GM12878 (cell line): Measurements from ENCODE around the gene SLC25A44. TPM values are rescaled to one million over a fixed set of nuclear protein-coding genes. Genes with fewer than 3 reads are reported as not detected.

Source experiments
- ATAC-seq: fragments of 200-7000 bp; cut with Tn5 transposase; 3 replicates; pipeline ENCODE4 v1.9.1; 2020; ENCODE audit warnings: mild to moderate bottlenecking, moderate library complexity
- BruUV-seq: library from RNA; stranded (reverse); fragments of 400-500 nt; replicated peaks from 2 replicates; lab custom pipeline; 2021; lab: Mats Ljungman, UMichigan
- CTCF ChIA-PET: fragments of 300-600 bp; sonication (Branson Sonifier 250); formaldehyde crosslinking; extraction: SDS; loops from one replicate; lab custom pipeline; 2021; ENCODE audit warnings: inconsistent platforms; lab: Yijun Ruan, JAX
- POLR2A ChIA-PET: fragments of 350-600 bp; formaldehyde crosslinking; extraction: SDS; loops from one replicate; lab custom pipeline; 2021; ENCODE audit warnings: inconsistent platforms; lab: Charles Lee
- RAD21 ChIA-PET: fragments of 300-600 bp; sonication (Branson Sonifier 250); formaldehyde crosslinking; loops from one replicate; lab custom pipeline; 2023; ENCODE audit warnings: antibody characterized with exemption; ENCODE audit not compliant: unreplicated experiment; lab: Charles Lee
- SMC1A ChIA-PET: fragments of 300-600 bp; sonication (Branson Sonifier 250); formaldehyde crosslinking; loops from one replicate; lab custom pipeline; 2023; ENCODE audit not compliant: unreplicated experiment, uncharacterized antibody; lab: Charles Lee
- DNase-seq: peaks from one replicate; pipeline ENCODE4 v3.0.0-alpha.2; 2011; ENCODE audit warnings: low read depth, low spot score
- FAIRE-seq: peaks from 3 replicates; lab custom pipeline; 2011; peaks lifted over from hg19 to GRCh38; lab: Jason Lieb, UNC
- H2AFZ ChIP-seq: 2 replicates; pipeline ENCODE4 v1.6.0; 2011; ENCODE audit warnings: low read depth, low read length, control low read depth; ENCODE audit not compliant: control insufficient read depth
- H3K27ac ChIP-seq: 2 replicates; pipeline ENCODE4 v1.5.1; 2011; ENCODE audit warnings: control low read depth; ENCODE audit not compliant: control insufficient read depth, insufficient read depth
- H3K27me3 ChIP-seq, 2 experiments: replicated peaks in 1 of 2; 2 replicates each; pipeline versions ENCODE4 v1.6.0 to v1.6.1; 2011; ENCODE audit warnings: low read length in 1 of 2; ENCODE audit not compliant: control insufficient read depth in 2 of 2, insufficient read depth in 2 of 2
- H3K36me3 ChIP-seq, 2 experiments: 2 replicates each; pipeline ENCODE4 v1.5.1; 2011; ENCODE audit warnings: low read length in 1 of 2; ENCODE audit not compliant: control insufficient read depth in 2 of 2, insufficient read depth in 2 of 2
- H3K4me1 ChIP-seq: 2 replicates; pipeline ENCODE4 v1.6.1; 2011; ENCODE audit warnings: mild to moderate bottlenecking, low read length, moderate library complexity, mixed read lengths; ENCODE audit not compliant: control insufficient read depth, insufficient read depth
- H3K4me2 ChIP-seq: 2 replicates; pipeline ENCODE4 v1.6.0; 2011; ENCODE audit warnings: control low read depth; ENCODE audit not compliant: control insufficient read depth, insufficient read depth
- H3K4me3 ChIP-seq: fragments of 200-600 bp; sonication (generic); 2 replicates; pipeline ENCODE4 v1.5.1; 2016
- H3K79me2 ChIP-seq: 2 replicates; pipeline ENCODE4 v1.6.0; 2011; ENCODE audit warnings: low read length; ENCODE audit not compliant: control insufficient read depth, insufficient read depth
- H3K9ac ChIP-seq: 2 replicates; pipeline ENCODE4 v1.8.0; 2011; ENCODE audit warnings: low read length, control low read depth, mixed read lengths; ENCODE audit not compliant: control insufficient read depth, insufficient read depth
- H3K9me3 ChIP-seq: replicated peaks from 3 replicates; pipeline ENCODE4 v1.5.1; 2011; ENCODE audit warnings: mild to moderate bottlenecking, low read length; ENCODE audit not compliant: control insufficient read depth, insufficient read depth
- H4K20me1 ChIP-seq: 2 replicates; pipeline ENCODE4 v1.6.0; 2011; ENCODE audit not compliant: control insufficient read depth, insufficient read depth
- CBFB ChIP-seq: IDR thresholded peaks from 2 replicates; pipeline ENCODE4 v1.6.1; 2016; ENCODE audit warnings: antibody characterized with exemption, low read depth
- CHD1 ChIP-seq: IDR thresholded peaks from 2 replicates; pipeline ENCODE4 v1.6.1; 2012; ENCODE audit warnings: low read depth, low read length, improper control_type of control experiment
- E2F8 ChIP-seq: fragments of 450-650 bp; IDR thresholded peaks from 2 replicates; pipeline ENCODE4 v1.6.1; 2018; ENCODE audit warnings: mild to moderate bottlenecking, low read depth, moderate library complexity; ENCODE audit not compliant: partially characterized antibody
- NKRF ChIP-seq: fragments of 450-650 bp; conservative IDR thresholded peaks from 2 replicates; pipeline ENCODE4 v1.6.1; 2017; ENCODE audit warnings: mild to moderate bottlenecking, moderate library complexity
- POLR2AphosphoS5 ChIP-seq: IDR thresholded peaks from 2 replicates; pipeline ENCODE4 v1.6.1; 2011; ENCODE audit warnings: mild to moderate bottlenecking, low read length, inconsistent platforms
- RFX5 ChIP-seq: IDR thresholded peaks from 2 replicates; pipeline ENCODE4 v1.6.1; 2011; ENCODE audit warnings: low read depth, low read length, improper control_type of control experiment
- ZNF622 ChIP-seq: fragments of 450-650 bp; IDR thresholded peaks from 2 replicates; pipeline ENCODE4 v1.6.1; 2017; ENCODE audit warnings: mild to moderate bottlenecking, inconsistent platforms
- WGBS: methylation state at CpG from one replicate; pipeline ENCODE4 v1.1.6; 2016; ENCODE audit warnings: low lambda C conversion rate; ENCODE audit not compliant: insufficient replicate concordance, insufficient coverage; ENCODE audit errors: missing lambda C conversion rate; 5-methylcytosine and 5-hydroxymethylcytosine counted together
- in situ Hi-C: fragments of 300-500 bp; cut with MboI; formaldehyde crosslinking; loops from 9 replicates; pipeline ENCODE4 v1.14.3; 2018; ENCODE audit warnings: mixed read lengths
- intact Hi-C: fragments of 100-400 bp; cut with micrococcal nuclease; formaldehyde crosslinking; loops from one replicate; pipeline ENCODE4 v1.14.2; 2022; ENCODE audit not compliant: unreplicated experiment
- polyA plus RNA-seq, 11 experiments: library from polyadenylated mRNA; depleted of rRNA in 4 of 11; unstranded in 6 of 11; stranded (reverse) in 5 of 11; fragments of >200 nt; fragmentation: Nextera tagmentation in 4 of 11; fragmentation: Illumina TruSeq in 1 of 11; extraction: Ambion mirVana in 4 of 11; extraction: Trizol in 1 of 11; gene quantifications; 1 replicate in 1 of 11; 2 replicates in 10 of 11; pipeline versions ENCODE4 v1.2.1 to v1.2.3, GENCODE V29; 2011 to 2016; ENCODE audit warnings: inconsistent platforms in 2 of 11, missing spikeins in 2 of 11, low read depth in 1 of 11
- total RNA-seq, 4 experiments: library from RNA; depleted of rRNA in 3 of 4; stranded (reverse); fragments of >200 nt in 3 of 4; fragmentation: Illumina TruSeq in 1 of 4; extraction: Trizol in 1 of 4; gene quantifications; 2 replicates each; pipeline versions ENCODE4 v1.2.1 to v1.2.3, GENCODE V29; 2013 to 2021

SLC25A44 gene
- total and polyA plus RNA-seq, 10 of the 15 experiments (the other 5 are each of a cell fraction or from before 2014, with no cell fraction given) = 7.1 to 43.3 (median 30.4) TPM

- Histone ChIP-seq H3K36me3 (peaks cover 4 to 14% of the 10 kb centered on the region in 2 experiments), H3K4me2 (no peak overlapping the region), H3K27ac (no peak overlapping the region), H4K20me1 (no peaks in the 10 kb centered on the region), H3K9ac (no peak overlapping the region), H3K79me2 (no peaks in the 10 kb centered on the region), H2AFZ (no peak overlapping the region), H3K27me3 (no peaks in the 10 kb centered on the region), H3K4me1 (peaks cover 12% of the 10 kb centered on the region), H3K9me3 (no peaks in the 10 kb centered on the region), H3K4me3 (no peak overlapping the region)
- FAIRE-seq = no peak
- ATAC-seq = no peak
- no peak for DNase-seq
- intact Hi-C loops = no loop called here
- POLR2A ChIA-PET = interaction anchor here (0.6 to 1.2 kb wide), 7 partner anchors 35 to 535 kb away, joined by 3 to 4 read pairs (median 3); partner anchors contain the start of genes PRCC and TMEM79
- no TSS peak for BruUV-seq
- no peak for TF ChIP-seq RFX5
- TF ChIP-seq, all 136 proteins: peak for 0
- WGBS = 96% methylated on average over 12 of the region's 12 CpGs
- RAD21 ChIA-PET = interaction anchor here (0.9 kb wide), 1 partner anchor 87 kb away, joined by 3 read pairs; no protein-coding TSS in a partner anchor
- in situ Hi-C loops = no loop called here
- SMC1A ChIA-PET = interaction anchor here (1.3 to 1.9 kb wide), 3 partner anchors 9 to 85 kb away, joined by 3 to 5 read pairs (median 4); partner anchors contain the start of gene BGLAP
- CTCF ChIA-PET = interaction anchor here (0.6 to 1.6 kb wide), 3 partner anchors 86 to 175 kb away, joined by 3 to 7 read pairs (median 5); no protein-coding TSS in a partner anchor
Observed at GRCh38 chr1:156232201-156232894, 38.4 kb downstream of the SLC25A44 start.

GRCh38 chr1:156233426-156234127 is 39.7 kb downstream of the SLC25A44 start:
- Histone ChIP-seq H3K4me3 (no peak overlapping the region), H3K9ac (no peak overlapping the region), H3K27me3 (no peaks in the 10 kb centered on the region), H3K79me2 (no peaks in the 10 kb centered on the region), H3K36me3 (peaks cover 3 to 19% of the 10 kb centered on the region in 2 experiments), H3K27ac (no peak overlapping the region), H4K20me1 (no peaks in the 10 kb centered on the region), H3K4me1 (peaks cover under 1% of the 10 kb centered on the region), H3K9me3 (no peaks in the 10 kb centered on the region), H2AFZ (no peak overlapping the region), H3K4me2 (no peak overlapping the region)
- ATAC-seq (no peak), FAIRE-seq (peak; percentile 61), DNase-seq (no peak)
- ChIA-PET SMC1A (interaction anchor here (1.3 to 1.9 kb wide), 4 partner anchors 8 to 86 kb away, joined by 3 to 6 read pairs (median 4); partner anchors contain the start of gene BGLAP), CTCF (interaction anchor here (0.8 to 1.6 kb wide), 3 partner anchors 10 to 85 kb away, joined by 3 to 7 read pairs (median 3); no protein-coding TSS in a partner anchor), RAD21 (no interaction called here), POLR2A (interaction anchor here (0.6 to 0.7 kb wide), 5 partner anchors 26 to 549 kb away, joined by 3 to 5 read pairs (median 3); no protein-coding TSS in a partner anchor)
- intact Hi-C loops = no loop called here
- BruUV-seq = no TSS peak
- in situ Hi-C loops = no loop called here
- WGBS = 92% methylated on average over 5 of the region's 5 CpGs
- TF ChIP-seq ZNF622 (no peak), CHD1 (no peak), POLR2AphosphoS5 (no peak), E2F8 (no peak), CBFB (no peak), NKRF (no peak)
